ENCODE data around the gene SLC28A1. TPM values are rescaled to one million over a fixed set of nuclear protein-coding genes. Genes with fewer than 3 reads are reported as not detected.

The SLC28A1 gene
- total RNA-seq, 4 donors from 2014 or later: 0.21 to 0.43 TPM; not detected in 2

GRCh38 chr15:84934942-84935729 lies 50.7 kb downstream of the SLC28A1 start:
- Histone ChIP-seq H3K4me3 (no peak overlapping the region), H3K27ac (no peak overlapping the region), H3K4me1 (no peaks in the 10 kb centered on the region), H3K36me3 (no peaks in the 10 kb centered on the region), H3K9me3 (no peaks in the 10 kb centered on the region), H3K27me3 (no peaks in the 10 kb centered on the region)
- TF ChIP-seq, protein P1, sequence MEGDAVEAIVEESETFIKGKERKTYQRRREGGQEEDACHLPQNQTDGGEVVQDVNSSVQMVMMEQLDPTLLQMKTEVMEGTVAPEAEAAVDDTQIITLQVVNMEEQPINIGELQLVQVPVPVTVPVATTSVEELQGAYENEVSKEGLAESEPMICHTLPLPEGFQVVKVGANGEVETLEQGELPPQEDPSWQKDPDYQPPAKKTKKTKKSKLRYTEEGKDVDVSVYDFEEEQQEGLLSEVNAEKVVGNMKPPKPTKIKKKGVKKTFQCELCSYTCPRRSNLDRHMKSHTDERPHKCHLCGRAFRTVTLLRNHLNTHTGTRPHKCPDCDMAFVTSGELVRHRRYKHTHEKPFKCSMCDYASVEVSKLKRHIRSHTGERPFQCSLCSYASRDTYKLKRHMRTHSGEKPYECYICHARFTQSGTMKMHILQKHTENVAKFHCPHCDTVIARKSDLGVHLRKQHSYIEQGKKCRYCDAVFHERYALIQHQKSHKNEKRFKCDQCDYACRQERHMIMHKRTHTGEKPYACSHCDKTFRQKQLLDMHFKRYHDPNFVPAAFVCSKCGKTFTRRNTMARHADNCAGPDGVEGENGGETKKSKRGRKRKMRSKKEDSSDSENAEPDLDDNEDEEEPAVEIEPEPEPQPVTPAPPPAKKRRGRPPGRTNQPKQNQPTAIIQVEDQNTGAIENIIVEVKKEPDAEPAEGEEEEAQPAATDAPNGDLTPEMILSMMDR (IDR thresholded peaks at IDR 0.05): no peak
- no peak for TF ChIP-seq POLR2A (IDR thresholded peaks at IDR 0.05)
- intact Hi-C loops (cut with DNase I; ENCODE audit: low total_unique reads): no loop called here
- no peak for DNase-seq

GRCh38 chr15:84937144-84937543 lies 52.7 kb downstream of the SLC28A1 start:
- Histone ChIP-seq H3K27ac (no peak overlapping the region), H3K36me3 (no peaks in the 10 kb centered on the region), H3K27me3 (no peaks in the 10 kb centered on the region), H3K4me1 (no peaks in the 10 kb centered on the region), H3K4me3 (no peak overlapping the region), H3K9me3 (no peaks in the 10 kb centered on the region)
- intact Hi-C loops (cut with DNase I; ENCODE audit: low total_unique reads): no loop called here
- no peak for DNase-seq
- TF ChIP-seq POLR2A (IDR thresholded peaks at IDR 0.05): no peak
- TF ChIP-seq, protein P1 (IDR thresholded peaks at IDR 0.05): no peak

GRCh38 chr15:84938726-84939125 lies 54.3 kb downstream of the SLC28A1 start:
- TF ChIP-seq POLR2A (IDR thresholded peaks at IDR 0.05): no peak
- TF ChIP-seq, protein P1 (IDR thresholded peaks at IDR 0.05): no peak
- no peak overlapping the region for H3K27ac ChIP-seq
- H3K4me3 ChIP-seq: no peak overlapping the region
- no peaks in the 10 kb centered on the region for H3K4me1 ChIP-seq
- H3K9me3 ChIP-seq: no peaks in the 10 kb centered on the region
- intact Hi-C loops (cut with DNase I; ENCODE audit: low total_unique reads): no loop called here
- DNase-seq: no peak
- H3K27me3 ChIP-seq: no peaks in the 10 kb centered on the region
- no peaks in the 10 kb centered on the region for H3K36me3 ChIP-seq

DNA sequence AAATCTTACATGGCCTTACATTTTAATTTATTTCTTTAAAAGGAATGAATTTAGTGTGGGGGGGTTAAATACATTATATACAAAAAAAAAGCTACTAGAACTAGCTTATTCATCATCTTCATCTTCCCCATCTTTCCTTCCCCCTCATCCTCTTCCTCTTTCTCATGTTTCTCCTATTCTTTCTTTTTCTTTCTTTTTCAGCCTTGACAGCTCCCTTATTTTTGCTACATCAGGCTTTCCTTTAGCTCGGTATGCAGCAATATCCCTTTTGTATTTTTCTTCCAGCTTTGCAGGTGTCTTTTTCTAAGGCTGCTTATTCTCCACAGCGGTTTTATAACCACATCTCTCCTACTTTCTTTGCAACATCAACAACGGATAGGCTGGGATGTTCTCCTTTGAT lies 55.9 kb downstream of the SLC28A1 start:
- no peak for DNase-seq

GRCh38 chr15:84942456-84942855 lies 58.0 kb downstream of the SLC28A1 start:
- TF ChIP-seq POLR2A (IDR thresholded peaks at IDR 0.05): no peak
- TF ChIP-seq, protein P1 (IDR thresholded peaks at IDR 0.05): no peak
- H3K4me3 ChIP-seq: no peak overlapping the region
- no peaks in the 10 kb centered on the region for H3K27me3 ChIP-seq
- H3K27ac ChIP-seq: no peak overlapping the region
- no peaks in the 10 kb centered on the region for H3K9me3 ChIP-seq
- no peaks in the 10 kb centered on the region for H3K36me3 ChIP-seq
- H3K4me1 ChIP-seq: no peaks in the 10 kb centered on the region
- intact Hi-C loops (cut with DNase I; ENCODE audit: low total_unique reads): loop anchor here (10.0 kb wide), 1 partner anchor 88 kb away; no protein-coding TSS in a partner anchor
- no peak for DNase-seq

More for the DNA sequence above, 55.9 kb downstream of the SLC28A1 start:
- no peaks in the 10 kb centered on the region for H3K36me3 ChIP-seq
- no peak overlapping the region for H3K4me3 ChIP-seq
- TF ChIP-seq, protein P1 (IDR thresholded peaks at IDR 0.05): no peak
- no peak for TF ChIP-seq POLR2A (IDR thresholded peaks at IDR 0.05)
- H3K4me1 ChIP-seq: no peaks in the 10 kb centered on the region
- intact Hi-C loops (cut with DNase I; ENCODE audit: low total_unique reads): loop anchor here (10.0 kb wide), 1 partner anchor 86 kb away; no protein-coding TSS in a partner anchor
- H3K27ac ChIP-seq: no peak overlapping the region
- no peaks in the 10 kb centered on the region for H3K9me3 ChIP-seq
- no peaks in the 10 kb centered on the region for H3K27me3 ChIP-seq
